Kidney tubule cell (primary cell): ENCODE data around the gene RARA.
"Not testable (repeated sequence)": the region's sequence is repeated elsewhere in the genome, so short reads cannot be mapped to it uniquely, and the experiment has no call there.

Source experiments
- DNase-seq: peaks from one replicate; pipeline ENCODE4 v3.0.0-alpha.2; 2018; ENCODE audit warnings: low spot score

The RARA gene

GRCh38 chr17:40376541-40376940 lies 67.6 kb downstream of the RARA start:
- not testable (repeated sequence) for DNase-seq

- DNase-seq: no peak
Observed at GRCh38 chr17:40377832-40378231, 68.9 kb downstream of the RARA start.

GRCh38 chr17:40378966-40379365 lies 70.0 kb downstream of the RARA start:
- DNase-seq: no peak

- no peak for DNase-seq
Observed at GRCh38 chr17:40382251-40382650, 73.3 kb downstream of the RARA start.

GRCh38 chr17:40386555-40386954 lies 77.6 kb downstream of the RARA start:
- not testable (repeated sequence) for DNase-seq

GRCh38 chr17:40399185-40399584 lies 90.2 kb downstream of the RARA start:
- peak; percentile 47 for DNase-seq

GRCh38 chr17:40402668-40403067 lies 93.7 kb downstream of the RARA start:
- no peak for DNase-seq

GRCh38 chr17:40404003-40404402 lies 95.0 kb downstream of the RARA start:
- no peak for DNase-seq
